ENCODE data around the gene BICRAL.

BICRAL gene

GRCh38 chr6:42819803-42820511, 38.1 kb downstream of the BICRAL start:
- Histone ChIP-seq H4K20me1 (ENCODE audit: low read depth, low read length) (no peaks in the 10 kb centered on the region), H3F3A (ENCODE audit: insufficient read depth) (peaks cover 9% of the 10 kb centered on the region; the same call in 1 of the 2 replicates), H3K4me3 (ENCODE audit: insufficient read depth, low read length, poor library complexity, severe bottlenecking) (no peak overlapping the region), H3K27ac (ENCODE audit: low read depth, low read length) (no peak overlapping the region), H3K9me2 (replicated peaks; ENCODE audit: insufficient read depth, low read length) (no peaks in the 10 kb centered on the region), H3K4me2 (ENCODE audit: low read depth, low read length, poor library complexity, severe bottlenecking) (no peak overlapping the region), H3K79me2 (ENCODE audit: insufficient read depth, low read length) (no peaks in the 10 kb centered on the region), H3K9me3 (ENCODE audit: insufficient read depth, low read length) (no peaks in the 10 kb centered on the region), H3K36me3 (ENCODE audit: low read length) (peaks cover 11% of the 10 kb centered on the region), H2AFZ (ENCODE audit: low read depth, low read length, severe bottlenecking) (no peak overlapping the region), H3K27me3 (ENCODE audit: low read length) (no peaks in the 10 kb centered on the region), H3K9ac (ENCODE audit: low read length) (no peak overlapping the region)
- no peak for TF ChIP-seq EZH2phosphoT487 (conservative IDR thresholded peaks at IDR 0.05; ENCODE audit: low read length)
- no peak for TF ChIP-seq CTCF (IDR thresholded peaks at IDR 0.05; ENCODE audit: insufficient read depth, low read length, poor library complexity, severe bottlenecking)

GRCh38 chr6:42820512-42821340, 38.9 kb downstream of the BICRAL start:
- Histone ChIP-seq H3K9me3 (ENCODE audit: insufficient read depth, low read length) (no peaks in the 10 kb centered on the region), H3F3A (ENCODE audit: insufficient read depth) (peaks cover 9% of the 10 kb centered on the region; the same call in 1 of the 2 replicates), H3K9ac (ENCODE audit: low read length) (no peak overlapping the region), H3K27ac (ENCODE audit: low read depth, low read length) (no peak overlapping the region), H3K4me3 (ENCODE audit: insufficient read depth, low read length, poor library complexity, severe bottlenecking) (no peak overlapping the region), H3K4me2 (ENCODE audit: low read depth, low read length, poor library complexity, severe bottlenecking) (no peak overlapping the region), H3K9me2 (replicated peaks; ENCODE audit: insufficient read depth, low read length) (no peaks in the 10 kb centered on the region), H2AFZ (ENCODE audit: low read depth, low read length, severe bottlenecking) (no peak overlapping the region), H4K20me1 (ENCODE audit: low read depth, low read length) (no peaks in the 10 kb centered on the region), H3K27me3 (ENCODE audit: low read length) (no peaks in the 10 kb centered on the region), H3K79me2 (ENCODE audit: insufficient read depth, low read length) (no peaks in the 10 kb centered on the region), H3K36me3 (ENCODE audit: low read length) (peaks cover 11% of the 10 kb centered on the region)
- TF ChIP-seq EZH2phosphoT487 (conservative IDR thresholded peaks at IDR 0.05; ENCODE audit: low read length) = no peak
- no peak for TF ChIP-seq CTCF (IDR thresholded peaks at IDR 0.05; ENCODE audit: insufficient read depth, low read length, poor library complexity, severe bottlenecking)

- Histone ChIP-seq H3K9ac (ENCODE audit: low read length) (no peak overlapping the region), H3K27ac (ENCODE audit: low read depth, low read length) (no peak overlapping the region), H3K79me2 (ENCODE audit: insufficient read depth, low read length) (no peaks in the 10 kb centered on the region), H3F3A (ENCODE audit: insufficient read depth) (peaks cover 9% of the 10 kb centered on the region; the same call in 1 of the 2 replicates), H3K9me2 (replicated peaks; ENCODE audit: insufficient read depth, low read length) (no peaks in the 10 kb centered on the region), H3K4me3 (ENCODE audit: insufficient read depth, low read length, poor library complexity, severe bottlenecking) (no peak overlapping the region), H4K20me1 (ENCODE audit: low read depth, low read length) (no peaks in the 10 kb centered on the region), H3K36me3 (ENCODE audit: low read length) (peaks cover 11% of the 10 kb centered on the region), H3K27me3 (ENCODE audit: low read length) (no peaks in the 10 kb centered on the region), H3K4me2 (ENCODE audit: low read depth, low read length, poor library complexity, severe bottlenecking) (no peak overlapping the region), H2AFZ (ENCODE audit: low read depth, low read length, severe bottlenecking) (no peak overlapping the region), H3K9me3 (ENCODE audit: insufficient read depth, low read length) (no peaks in the 10 kb centered on the region)
- no peak for TF ChIP-seq CTCF (IDR thresholded peaks at IDR 0.05; ENCODE audit: insufficient read depth, low read length, poor library complexity, severe bottlenecking)
- TF ChIP-seq EZH2phosphoT487 (conservative IDR thresholded peaks at IDR 0.05; ENCODE audit: low read length) = no peak
These were observed 39.5 kb downstream of the BICRAL start for GRCh38 chr6:42821341-42821668.
